ENCODE results near the gene FAM53B.

The FAM53B gene

DNA sequence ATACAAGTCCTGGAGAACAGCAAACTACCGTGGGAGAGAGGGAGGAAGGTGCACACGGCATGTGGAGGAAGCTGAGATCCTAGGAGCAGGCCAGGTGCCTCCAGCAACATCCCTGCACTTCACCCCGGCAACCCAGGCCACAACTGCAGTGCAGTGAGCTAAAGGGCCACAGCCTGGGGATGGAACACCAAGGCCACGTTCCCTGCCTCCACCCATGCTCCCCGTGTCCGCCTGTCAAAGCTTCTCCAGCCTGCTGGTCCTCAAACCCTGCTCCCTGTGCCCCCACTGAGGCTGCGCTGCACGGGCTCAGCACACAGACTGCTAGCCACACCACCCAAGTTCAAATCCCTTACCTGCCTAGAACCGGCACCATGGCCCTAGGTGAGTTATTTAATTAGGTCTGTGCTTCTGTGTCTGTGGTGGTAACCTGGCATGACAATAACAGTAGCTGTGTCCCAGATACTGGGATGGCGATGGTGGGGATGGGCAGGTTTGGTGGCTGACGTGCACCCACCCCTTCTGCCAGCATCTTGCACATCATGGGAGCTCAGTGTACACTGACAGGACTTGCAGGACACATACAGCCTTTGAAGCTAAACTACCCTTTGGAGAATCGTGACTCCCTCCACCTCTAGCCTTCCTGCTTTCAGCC lies 85.5 kb downstream of the FAM53B start:
- DNase-seq = no peak

DNA sequence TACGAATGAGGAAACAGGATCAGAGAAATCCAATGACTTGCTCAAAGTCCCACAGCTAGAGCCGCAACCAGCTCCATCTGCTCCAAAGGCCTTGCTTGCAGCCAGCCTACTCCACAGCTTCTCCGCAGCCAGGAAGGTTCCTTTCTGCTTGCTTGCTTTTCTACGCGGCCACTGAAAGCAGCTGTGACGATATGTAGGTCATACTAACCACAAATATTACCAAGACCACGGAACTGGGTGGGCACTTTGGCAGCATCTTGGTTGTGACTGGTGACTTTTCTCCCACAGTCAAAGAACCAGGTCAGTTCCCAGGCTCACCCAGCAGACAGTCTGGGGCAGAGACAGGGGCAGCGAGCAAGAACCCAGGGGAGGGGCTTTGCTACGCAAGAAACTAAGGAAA lies 86.4 kb downstream of the FAM53B start:
- DNase-seq = peak; percentile 76

DNA sequence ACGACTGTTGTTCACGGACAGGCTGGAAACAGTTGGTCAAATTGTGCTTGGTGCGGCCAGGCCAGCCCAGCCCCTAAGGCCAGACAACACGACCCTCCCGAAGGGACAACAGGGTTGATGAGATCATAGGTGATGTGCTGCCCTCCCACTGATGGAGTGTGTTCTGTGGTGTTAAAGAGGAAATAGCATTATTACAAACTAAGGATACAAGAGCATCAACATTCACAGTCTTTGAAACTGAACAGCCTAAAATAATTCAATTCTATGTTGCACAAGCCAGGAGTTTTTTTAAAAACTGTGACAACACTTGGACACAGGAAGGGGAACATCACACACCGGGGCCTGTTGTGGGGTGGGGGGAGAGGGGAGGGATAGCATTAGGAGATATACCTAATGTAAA lies 87.6 kb downstream of the FAM53B start:
- DNase-seq = no peak

DNA sequence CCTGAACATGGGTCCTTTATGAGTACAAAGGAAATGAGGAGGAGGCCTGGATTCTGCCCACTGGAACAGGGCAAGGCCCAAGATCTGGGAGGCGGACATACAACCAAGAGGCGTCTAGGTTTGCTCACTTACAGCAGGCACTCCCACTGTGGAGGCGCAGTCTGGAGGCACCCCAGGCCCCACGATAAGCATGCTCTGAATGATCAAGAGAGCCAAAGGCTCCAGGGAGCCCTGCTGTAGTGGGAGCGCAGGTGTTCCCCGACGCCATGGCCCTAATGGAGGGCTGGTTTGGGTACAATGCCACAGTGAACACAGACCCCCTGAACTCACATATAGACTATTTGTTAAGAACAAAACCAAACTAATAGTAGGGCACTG lies 88.1 kb downstream of the FAM53B start:
- DNase-seq = no peak

DNA sequence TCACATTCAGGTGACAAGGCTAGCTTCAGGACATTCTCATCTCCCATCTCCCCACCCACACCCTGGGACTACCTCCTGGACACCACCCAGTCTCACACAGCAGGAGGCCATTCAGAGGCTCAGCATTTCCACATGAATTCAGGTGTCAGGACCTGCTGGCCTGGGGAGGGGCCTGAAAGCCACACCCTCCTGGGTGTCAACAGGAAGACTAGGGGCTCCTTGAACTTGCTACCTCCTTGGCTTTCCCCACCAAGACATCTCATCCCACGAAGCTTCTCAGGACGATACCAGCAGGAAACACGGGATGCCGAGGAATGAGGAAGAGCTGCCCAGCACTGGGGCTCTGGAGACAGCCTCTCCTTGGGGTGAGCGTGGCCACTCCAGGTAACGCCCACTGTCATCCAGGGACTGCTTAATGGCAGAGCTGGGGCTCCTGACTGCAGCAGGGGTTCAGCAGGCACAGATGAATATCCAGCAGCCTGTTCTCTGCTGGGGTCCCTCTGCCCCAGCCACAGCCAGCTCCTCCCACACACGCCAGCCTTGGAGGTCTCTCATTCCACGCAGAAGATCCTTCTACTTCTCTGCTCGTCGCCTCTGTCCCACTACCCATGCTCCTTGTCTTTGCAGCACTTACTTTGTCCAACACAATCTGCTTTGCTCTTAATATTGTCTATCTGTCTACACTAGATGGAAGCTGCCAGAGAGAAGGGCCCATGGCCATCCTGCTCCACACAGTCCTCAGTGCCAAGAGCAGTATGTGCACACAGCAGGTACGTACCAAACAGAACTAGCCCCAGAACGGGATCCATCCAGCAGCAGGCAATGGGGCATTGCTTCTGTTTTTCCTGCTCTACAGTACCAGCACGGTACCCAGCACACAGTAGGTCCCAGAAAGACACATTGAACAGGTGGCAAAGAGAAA lies 88.7 kb downstream of the FAM53B start:
- no peak for DNase-seq

DNA sequence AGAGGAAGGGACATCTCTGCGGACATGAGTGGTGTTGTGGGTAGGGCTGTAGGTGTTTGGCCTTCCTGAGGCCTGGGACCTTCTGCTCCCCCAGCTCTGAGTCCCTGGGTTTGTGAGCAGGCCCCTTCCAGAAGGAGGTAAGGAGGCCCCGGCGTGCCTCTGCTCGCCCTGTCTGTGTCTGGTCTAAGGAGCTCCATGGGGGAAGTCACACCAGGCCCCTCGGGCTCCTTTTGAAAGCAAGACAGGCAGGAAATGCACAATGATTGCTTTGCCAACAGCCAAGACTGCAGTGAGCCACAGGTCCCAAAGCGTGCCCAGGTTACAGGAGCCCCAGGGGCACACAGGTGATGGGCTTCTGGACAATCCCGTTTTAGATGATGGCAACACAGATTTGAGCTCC lies 89.5 kb downstream of the FAM53B start:
- peak; percentile 30 for DNase-seq

DNA sequence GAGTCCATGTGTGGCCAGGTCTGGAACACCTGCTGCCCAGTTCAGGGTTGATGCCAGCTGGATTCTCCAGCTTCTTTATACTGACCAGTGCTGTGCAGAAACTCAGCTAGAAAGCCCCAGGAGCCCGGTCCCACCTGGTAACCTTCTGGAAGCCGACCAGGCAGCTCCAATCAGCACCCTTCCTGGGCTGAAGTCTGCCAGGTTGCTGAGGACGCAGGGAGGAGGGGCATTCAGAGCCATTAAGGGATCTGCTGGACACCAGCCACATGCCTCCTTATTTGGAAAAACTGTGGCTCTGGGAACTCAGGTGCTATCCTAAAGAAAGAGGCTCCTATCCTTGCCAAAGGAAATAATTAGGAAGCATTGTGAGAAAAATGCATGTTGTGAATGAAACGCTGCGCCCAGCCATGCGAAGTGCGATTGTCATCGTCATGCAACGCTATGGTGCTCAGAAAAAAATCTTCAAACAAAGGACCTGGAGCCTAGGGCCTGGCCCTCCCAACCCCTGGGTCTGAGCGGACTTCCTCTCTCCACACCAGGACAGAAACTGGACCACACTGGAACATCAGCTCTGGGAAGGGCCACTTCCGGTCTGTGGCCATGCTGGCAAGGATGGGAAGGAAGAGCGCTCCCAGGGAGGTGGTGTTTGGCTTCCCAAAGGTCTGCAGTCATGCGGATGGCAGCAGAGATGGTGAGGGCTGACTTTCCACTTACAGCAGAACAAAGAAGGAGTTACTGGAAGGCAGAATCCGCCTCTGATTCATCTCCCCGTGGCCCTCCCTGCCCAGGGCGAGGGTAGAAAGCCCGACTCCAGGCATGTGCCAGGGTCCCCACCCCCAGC lies 90.1 kb downstream of the FAM53B start:
- DNase-seq = no peak

DNA sequence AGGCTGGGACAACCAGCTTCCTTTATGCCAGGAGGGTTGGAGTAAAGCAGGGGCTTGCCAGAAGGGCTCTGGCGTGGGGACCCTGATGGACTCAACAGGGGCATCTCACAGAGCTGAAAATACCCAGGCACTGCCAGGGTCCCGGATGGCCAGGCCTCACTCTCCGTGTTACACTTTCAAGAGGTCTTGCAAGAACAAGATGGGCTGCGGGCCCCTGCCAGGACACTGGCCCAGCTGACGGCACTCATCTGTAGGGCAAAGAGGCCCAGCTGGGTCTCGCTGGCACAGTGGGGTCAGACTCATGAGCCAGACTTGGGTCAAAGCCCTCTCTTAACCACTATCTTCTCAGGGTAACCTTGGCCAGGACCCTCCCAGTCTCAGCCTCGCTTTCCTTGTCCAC lies 90.9 kb downstream of the FAM53B start:
- no peak for DNase-seq

DNA sequence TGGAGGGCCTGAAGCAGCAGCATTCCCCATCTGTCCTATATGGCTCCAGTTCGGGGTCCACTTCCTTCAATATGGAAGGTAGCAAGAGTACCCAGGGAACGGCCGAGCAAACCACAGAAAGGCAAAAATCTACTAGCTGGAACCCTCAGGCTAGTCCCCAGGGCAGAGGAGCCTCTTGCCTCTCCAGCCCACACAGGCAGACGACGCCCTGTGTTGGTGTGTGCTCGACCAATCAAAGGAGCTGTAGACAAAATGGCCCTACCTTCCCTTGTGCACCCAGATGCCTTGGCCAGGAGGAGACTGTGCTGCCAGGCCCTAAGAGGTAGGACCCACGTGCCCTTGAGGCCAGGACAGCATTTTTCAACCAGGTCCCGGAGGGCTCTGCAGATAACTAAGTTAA lies 91.5 kb downstream of the FAM53B start:
- no peak for DNase-seq

DNA sequence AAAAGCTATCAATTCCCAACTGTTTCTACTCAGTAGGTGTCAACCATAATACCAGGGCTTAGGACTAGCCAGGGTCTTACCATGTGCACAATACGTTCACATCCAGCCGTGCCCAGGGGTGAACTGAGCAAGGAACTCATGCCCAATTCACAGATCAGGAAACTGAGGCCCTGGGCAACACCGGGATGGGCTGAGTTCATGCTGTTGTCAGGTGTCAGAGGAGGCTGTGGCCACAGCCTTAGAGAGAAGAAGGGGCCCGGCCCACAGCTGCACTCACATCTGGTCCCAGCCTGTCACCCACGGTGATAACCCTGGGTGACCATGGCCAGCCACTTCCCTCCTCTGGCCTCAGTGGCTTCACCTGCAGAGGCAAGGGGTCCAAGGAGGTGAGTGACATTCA lies 92.0 kb downstream of the FAM53B start:
- DNase-seq = no peak

DNA sequence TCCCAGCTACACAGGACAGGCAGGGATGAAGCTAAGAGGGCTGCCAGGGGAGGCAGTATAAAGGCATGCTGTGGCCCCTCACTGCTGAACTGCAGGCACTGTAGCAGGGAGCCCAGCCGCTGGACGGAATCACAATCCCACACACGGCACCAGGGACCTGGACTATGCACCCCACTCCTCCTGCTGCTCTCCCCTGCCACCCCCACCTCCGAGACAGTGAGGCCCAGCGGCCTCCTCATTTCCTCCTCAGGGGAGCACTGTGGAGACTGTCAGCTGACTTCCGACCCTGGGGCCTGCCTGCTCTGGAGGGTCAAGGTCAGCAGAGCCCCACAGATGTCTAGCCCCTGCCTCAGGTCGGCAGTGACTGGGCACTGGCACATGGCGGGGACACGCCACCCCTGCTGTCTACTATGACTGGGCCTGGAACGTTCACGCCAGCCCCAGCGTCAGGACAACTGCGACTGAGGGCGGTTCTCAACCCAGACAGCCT lies 92.7 kb downstream of the FAM53B start:
- no peak for DNase-seq

DNA sequence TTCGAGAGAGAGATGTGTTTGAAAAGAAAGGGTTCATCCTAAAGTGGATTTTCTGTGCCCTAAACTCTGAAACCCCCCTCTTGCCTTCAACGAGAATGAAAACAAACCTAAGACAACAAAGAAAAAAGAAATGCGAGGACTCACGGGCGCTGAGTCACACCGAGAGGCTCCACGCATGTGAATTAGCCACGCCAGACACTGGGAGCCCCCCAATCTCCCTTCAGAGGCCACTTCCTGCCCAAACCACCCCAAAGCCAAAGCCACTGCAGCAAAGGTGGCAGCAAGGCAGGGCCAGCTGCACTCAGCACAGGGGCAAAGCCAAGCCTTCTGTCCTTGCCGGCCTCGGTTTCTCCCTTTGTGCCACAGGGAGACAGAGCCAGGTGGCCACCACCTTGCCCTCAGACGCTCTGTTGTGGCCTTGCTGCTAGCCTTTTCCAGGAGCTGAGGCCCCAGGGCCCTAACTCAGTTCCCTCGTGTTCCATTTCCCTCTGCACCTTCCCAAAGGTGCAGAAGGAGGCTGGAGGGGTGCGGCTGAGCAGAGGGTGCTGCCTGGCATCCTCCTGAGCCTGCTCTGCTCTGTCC lies 93.3 kb downstream of the FAM53B start:
- peak; percentile 77 for DNase-seq

DNA sequence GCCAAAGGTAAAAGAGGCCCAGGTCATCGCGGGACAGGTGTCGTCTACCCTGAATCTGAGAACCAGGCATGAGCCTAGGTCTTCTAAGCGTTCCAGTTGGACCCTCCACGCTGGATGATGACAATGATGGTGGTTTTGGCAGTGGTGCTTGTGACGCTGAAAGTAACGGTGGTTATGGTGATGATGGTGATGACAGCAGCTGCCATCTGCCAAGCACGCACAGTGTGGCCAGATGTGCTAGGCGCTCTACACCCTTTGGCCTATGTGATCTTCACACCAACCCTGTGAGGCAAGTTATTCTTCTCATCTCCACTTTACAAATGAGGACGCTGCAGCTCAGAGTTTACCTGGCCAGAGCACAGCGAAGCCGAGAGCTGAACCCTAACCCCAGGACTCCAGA lies 93.9 kb downstream of the FAM53B start:
- peak; percentile 53 for DNase-seq

DNA sequence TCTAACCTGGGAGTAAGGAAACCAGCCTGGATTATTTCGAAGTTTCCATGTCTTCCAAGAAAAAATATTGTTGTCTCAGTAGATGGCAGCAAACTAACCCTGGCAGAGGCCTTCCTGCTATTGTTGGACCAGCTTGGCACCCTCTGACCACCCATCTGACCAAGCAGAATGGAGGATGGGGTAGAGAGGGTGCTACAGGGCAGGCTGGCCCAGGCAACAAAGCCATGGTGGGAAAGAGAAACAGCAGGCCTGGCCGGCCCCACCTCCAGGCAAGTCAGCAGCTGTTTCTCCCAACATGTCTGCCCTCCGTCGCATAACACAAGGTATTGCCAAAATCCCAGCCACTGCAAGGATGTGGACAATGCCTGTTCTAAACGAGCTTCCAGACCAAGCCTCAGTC lies 95.0 kb downstream of the FAM53B start:
- no peak for DNase-seq

DNA sequence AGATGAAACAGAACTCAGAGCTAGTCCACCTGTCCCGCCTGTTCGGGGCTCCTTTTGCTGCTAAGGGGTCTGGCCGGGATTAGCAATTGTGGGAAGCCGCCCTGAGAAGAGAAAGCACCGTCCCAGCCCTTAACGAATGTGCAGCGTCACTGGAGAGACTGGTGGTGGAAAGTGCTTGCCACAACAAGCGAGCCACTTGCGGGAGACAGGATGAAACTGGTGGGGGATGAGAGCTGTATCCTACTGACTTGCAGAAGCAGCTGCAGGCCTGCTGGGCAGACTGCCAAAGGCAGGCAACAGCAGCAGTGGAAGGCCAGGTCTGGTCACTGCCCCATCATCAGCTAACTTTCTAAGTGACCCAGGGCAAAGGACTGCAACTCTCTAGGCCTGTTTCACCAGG lies 95.4 kb downstream of the FAM53B start:
- peak; percentile 51 for DNase-seq

DNA sequence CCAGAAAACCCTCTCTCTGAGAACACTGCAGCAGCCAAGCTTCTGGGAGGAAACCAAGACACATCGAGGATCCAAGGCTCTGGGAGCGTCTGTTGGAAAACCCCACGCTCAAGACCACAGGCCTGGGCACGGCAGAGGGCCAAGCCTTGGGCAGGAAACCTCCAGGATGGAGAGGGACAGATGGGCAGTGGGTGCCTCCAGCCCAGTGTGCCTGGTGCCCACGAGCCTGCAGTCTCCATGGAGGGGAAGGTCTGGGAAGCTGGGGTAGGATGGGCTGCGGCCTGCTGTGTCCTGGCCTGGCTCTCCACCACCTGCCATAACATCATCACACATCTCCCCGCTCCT lies 96.1 kb downstream of the FAM53B start:
- no peak for DNase-seq

DNA sequence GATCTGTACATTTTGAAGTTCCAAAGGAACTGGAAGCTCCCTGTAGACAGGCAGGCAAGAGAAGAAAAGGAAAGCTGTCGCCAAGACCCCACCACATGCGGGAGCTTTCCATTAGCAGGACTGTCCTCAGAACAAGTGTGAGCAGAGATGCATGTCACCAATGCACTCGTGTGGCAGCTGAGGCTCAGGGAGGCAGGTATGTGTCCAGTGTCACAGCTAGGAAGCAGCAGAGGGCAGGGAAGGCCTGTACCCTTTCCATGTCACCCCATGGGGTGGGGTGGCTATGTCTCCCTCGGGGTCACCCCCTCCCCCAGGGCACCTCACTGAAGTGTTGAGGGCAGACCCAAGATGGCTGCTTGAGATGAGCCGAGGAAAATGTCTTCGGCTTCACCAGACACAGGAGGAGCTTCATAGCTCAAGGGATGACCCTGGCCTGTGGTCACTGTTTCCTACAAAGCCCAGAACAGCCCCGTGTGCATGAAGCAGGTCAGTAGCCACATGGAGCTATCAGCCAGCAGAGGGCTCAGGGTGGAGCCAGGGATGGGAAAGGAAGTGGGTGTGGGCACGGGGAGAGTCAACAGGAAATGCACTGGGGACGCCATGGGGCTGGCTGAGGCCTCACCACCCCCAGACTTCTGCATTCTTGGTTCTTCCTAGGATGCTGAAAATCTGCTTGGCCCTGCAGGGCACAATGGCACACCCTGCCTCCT lies 96.6 kb downstream of the FAM53B start:
- DNase-seq = peak; percentile 78

DNA sequence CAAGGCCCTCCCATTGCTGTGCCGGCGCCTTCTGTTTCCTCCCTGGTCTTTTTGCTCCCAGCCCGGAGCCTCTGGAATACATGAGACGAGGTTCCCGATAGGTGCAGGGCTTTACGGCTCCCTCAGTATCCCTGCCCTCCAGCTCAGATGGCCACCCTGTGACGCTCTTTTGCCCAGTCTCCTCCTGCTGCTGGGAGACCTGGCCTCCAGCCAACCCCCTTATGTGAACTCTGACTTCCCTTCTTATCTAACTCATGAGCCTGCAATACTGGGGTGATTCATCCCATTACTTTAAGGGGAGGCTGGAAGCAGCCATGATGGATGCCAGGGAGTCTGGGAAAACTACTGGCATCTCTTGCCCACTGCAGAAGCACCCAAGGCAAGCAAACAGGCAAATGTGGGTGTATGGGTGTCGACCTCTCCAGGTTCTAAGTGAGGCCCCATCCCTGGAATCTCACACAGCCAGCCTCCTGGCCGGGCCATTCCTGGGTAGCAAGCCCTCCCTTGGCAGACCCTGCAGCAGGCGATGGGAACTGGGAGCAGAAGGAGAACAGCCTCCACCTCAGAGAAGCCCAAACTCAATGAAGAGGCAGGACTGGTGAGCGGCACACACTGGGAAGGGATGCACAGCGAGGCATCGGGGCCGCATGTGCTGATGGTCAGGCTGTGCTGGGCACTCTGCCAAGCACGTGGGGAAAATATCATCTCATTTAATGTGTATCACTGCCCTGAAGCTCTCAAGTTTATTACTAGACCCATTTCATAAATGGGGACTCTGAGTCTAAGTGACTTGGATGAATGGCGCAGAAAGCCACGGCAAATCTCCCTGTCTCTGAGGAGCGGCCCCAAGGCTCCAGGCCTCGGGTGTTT lies 97.5 kb downstream of the FAM53B start:
- DNase-seq = no peak

DNA sequence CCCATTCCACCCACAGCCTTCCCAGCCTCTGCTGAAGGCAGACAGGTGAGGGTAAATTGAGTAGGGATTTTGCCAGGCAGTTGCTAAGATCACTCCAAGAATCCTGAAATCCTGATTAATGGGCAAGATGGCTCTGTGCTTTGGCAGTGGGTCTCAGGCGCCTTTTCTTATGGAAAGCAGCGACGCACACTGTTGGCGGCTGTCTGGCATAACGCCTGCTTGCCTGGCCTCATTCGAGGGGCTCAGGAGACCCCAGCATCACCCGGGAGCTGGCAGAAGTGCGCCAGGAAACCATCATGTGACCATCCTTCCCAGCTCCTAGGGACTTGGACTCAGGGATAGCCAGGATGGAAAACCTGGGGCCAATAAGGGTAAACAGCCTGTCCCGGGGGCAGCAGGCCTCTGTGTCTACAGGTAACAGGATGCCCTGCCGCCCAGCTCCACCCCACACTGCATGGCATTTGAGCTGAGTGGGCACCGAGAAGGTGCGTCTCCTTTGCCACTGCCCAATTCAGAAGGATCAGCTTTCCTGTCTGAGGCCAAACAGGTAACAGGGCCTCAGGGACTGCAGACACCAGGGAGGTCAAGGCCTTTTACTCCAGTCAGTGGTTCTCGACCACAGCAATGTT lies 98.6 kb downstream of the FAM53B start:
- DNase-seq = no peak

DNA sequence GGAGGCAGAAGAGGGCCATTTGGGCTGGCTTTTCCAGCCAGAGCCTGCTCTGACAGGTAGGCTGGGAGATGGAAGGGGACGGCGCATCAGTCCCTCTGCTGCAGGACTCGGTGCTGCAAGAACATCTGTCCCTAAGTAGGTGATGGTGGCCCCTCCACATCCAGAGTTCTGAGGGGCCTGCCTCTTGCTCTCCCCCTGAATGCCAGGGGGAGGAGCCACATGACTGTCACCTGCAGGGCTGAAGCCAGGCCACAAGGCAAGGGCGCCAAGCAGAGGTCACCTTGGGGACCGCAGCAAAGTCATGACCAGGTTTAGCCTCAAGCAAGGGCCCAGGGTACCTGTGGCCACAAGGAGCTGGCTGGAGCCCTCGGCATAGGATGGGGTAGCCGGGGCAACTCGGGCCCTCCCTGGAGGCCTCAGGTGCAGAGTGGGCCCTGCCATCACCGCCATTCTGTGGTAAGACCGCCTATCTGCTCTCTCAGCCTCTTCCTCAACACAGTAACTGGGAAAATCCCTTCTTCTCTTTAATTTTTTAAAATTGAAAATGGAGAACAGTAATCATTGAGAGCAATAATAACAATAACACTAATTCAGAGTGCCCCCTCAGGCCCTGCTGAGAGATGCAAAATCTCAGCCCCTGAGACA lies 99.3 kb downstream of the FAM53B start:
- DNase-seq = no peak
